Measurements from ENCODE around the gene HTRA2. TPM values are rescaled to one million over a fixed set of nuclear protein-coding genes. Genes with fewer than 3 reads are reported as not detected.

Gene HTRA2
- total RNA-seq, 1 donor from 2014 or later: 17.9 TPM

DNA sequence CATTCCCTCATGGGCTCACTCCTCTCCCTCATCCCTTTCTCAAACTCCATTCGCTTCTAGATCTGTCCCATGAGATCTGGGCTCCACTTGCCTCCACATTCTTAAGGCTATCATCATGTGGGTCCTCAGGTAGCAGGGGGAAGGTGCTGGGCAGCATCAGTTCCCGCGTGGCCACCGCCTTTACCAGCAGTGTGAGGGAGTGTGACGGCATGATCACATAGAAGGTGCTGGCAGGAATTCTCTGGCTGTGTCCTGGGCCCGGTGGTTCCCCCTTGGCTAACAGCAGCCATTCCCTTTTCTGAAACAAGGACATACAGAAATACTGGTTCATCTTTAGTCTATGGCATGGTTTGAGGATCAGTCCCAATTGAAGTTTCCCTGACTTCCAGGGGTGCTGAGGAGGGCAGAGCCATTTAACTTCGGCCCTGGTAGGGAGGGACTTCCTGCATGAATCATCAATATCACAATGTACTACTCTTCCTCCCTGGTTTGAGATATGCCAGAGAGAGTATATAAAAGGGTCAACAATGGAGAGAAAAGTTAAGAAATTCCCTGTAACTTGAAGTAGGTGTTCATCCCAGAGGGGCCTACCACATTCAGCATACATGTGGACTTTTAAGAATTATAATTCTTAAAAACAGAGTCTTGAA, 32.5 kb downstream of the HTRA2 start:
- ATAC-seq: no peak

DNA sequence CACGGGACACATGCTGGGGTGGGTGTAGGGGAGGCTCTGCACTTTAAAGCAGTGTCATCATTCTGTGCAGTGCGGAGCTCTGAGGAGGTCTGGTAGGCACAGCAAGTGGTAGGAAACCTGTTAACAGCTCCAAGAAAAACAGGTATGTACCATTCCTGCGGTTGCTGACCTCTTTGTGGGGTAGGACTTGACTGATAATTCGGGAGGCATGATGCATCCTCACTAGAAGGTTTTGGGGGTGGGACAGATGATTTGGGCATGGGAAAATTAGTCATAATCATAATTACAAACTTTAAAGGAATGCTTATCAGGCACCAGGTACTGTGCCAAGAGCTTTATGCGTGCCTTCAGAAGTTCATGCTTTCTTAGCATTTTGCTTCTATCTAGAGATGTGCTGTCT, 34.5 kb downstream of the HTRA2 start:
- no peak for ATAC-seq

DNA sequence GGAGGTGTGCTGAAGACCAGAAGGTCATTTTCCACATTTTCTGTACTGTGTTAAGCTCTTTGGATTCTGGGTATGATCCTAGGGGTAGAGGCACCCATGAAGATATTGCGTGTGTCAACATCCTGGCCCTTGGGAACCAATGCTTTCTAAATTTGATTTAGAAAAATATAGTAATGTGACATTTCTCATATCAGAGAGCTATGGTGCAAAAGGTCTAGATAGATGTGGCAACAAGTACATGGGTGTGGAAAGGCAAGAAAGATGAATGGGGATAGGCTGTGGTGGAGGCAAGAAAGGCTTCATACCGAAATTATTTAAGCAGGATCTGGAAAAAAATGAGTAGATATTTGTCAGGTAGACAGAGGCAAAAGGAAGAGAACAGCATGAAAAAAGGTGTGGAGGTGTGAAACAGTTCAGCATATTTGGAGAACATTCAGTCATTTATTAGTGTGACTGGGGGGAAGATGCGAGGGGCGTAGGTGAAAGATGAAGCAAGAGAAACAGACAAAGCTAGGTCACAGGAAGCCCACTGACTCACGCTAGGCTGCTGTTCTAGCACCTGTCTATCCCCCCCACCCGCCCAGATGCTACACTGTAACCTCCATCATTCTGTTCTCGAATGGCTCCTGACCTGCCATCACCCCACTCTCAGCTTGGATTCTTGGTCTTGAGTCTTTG, 36.5 kb downstream of the HTRA2 start:
- ATAC-seq: no peak

DNA sequence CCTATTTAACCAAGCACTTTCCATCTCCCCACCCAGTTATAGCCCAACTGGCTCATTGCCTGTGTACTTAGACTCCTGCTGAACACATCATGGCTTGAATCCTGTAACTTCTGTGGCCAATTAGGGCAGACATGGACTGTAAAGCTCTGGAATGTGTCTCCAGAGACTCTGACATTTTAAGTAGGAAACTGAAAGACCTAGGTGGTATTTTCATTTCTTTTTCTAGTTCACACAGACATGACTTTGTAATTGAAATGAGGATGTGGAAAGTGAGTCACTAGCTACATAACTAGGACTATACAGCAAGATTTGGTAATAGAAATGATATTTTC, 37.0 kb downstream of the HTRA2 start:
- ATAC-seq: no peak

- no peak for ATAC-seq
These were observed 38.1 kb downstream of the HTRA2 start for GRCh38 chr2:74567881-74568280.

DNA sequence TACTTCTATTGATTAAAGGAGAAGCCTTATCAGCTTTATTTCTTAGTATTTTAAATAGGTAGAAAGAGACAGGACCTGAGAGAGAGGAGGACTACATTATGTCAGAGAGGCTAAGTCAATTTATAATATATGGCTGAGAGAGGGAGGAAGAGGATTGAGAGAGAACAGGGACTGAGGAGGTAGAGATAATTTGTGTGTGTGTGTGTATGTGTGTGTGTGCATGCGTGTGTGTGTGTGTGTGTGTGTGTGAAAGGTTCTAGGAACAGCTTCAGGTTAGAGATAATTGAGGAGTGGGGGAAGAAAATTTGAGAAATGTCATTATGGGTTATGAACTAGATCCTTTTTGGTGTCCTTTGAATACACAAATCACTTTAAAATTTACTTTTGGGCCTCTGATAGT, 40.0 kb downstream of the HTRA2 start:
- no peak for ATAC-seq

DNA sequence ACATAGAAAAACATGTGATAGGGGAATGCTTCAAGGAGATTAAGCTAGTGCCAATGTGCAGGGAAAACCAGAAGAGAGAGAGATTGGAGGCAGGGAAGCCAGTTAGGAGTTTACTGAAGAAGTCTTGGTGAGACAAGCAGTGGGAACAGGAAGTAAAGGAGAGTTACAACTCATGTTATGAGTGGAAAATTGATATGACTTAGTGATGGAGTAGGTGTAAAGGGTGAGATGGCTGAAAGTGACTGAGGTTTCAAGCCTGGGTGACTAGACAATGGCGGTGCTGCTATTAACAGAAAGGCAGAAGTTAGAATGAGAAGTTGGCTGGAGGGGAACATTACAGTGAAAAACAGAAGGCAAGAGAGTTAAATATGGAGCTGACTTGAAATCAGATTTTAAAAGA, 41.3 kb downstream of the HTRA2 start:
- ATAC-seq: no peak

DNA sequence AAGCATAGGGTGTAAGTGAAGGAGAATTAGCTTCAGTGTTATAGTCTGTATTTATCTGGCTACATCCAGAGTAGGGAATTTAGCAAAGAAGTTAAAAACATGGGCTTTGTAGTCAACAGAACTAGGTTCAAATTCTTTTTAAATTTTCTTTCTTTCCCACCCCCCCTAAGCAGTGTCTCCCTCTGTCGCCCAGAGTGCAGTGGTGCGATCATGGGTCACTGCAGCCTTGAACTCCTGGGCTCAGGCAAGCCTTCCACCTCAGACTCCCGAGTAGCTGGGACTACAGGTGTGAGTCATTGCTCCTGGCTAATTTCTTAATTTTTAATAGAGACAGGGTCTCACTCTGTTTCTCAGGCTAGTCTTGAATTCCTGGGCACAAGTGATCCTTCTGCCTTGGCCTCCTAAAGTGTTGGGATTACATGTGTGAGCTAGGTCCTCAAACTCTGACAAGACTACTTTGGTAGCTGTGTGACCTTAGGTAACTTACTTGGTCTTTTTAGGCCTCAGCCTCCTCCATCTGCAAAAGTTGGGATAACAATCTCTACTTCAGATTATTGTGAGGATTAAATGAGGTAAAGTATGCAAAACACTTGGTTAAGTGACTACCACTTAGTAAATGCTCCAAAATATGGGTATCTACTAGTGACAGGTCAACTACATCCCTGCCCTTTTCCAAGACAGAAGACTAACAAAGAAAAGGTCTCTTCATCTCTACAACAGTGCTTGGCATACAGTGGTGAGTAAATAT, 42.6 kb downstream of the HTRA2 start:
- no peak for ATAC-seq

DNA sequence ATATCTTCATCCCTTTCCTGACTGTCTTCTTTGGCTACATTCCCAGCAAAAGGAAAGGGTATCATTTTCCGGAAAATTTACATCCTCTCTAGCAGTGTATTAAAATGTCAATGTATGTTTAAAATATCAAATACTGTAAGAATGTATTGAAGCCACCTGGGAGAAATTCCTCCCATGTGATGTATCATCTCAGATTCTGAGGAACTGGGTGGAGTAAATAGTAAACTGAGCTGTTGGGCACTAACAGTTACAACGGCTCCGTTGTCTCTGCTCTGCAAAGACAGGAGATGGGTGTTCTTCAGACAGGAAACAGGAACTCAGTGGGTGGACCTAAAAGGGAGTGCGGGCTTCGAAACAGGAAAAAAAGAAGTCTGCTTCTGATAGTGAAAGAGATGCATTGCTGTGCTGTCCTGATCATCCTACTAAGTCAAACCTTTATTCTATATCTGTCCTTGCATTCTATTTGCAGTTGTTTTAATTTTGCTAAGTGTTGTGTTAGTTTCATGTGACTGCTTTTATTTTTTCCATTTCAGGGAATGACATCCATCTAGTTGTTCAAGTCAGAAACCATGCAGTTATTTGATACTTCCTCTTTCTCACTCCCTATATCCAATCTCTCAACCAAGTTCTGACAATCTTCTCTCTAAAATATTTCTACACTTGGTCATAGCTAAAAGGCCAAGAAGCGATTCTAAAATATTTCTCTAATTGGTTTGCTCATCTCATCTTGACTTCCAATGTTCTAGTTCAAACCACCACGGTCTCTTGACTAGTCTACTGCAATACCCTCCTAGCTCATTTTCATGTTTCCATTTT, 44.2 kb downstream of the HTRA2 start:
- no peak for ATAC-seq

GRCh38 chr2:74575320-74575719, 45.6 kb downstream of the HTRA2 start:
- no peak for ATAC-seq

GRCh38 chr2:74576211-74576862, 46.6 kb downstream of the HTRA2 start:
- ATAC-seq: no peak

DNA sequence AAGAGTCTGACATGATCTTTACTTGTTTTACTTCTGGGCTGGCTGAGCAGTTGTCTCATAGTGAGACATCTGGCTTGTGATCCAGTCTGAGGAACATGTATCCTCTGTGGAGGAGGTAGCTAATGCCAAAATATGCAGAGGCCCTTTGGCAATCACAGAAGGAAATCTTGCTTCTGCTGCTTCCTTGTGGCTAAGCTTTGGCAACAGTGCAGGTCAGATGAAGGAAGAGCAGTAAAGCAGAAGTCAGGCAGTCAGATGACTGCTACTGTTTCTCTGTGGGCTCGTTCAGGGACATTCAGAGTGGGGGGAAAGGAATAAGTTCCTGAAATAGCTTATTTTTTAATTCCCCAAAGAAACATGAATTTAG, 47.1 kb downstream of the HTRA2 start:
- peak; percentile 47 for ATAC-seq

GRCh38 chr2:74577448-74577847, 47.7 kb downstream of the HTRA2 start:
- no peak for ATAC-seq

GRCh38 chr2:74578408-74578807, 48.7 kb downstream of the HTRA2 start:
- no peak for ATAC-seq

DNA sequence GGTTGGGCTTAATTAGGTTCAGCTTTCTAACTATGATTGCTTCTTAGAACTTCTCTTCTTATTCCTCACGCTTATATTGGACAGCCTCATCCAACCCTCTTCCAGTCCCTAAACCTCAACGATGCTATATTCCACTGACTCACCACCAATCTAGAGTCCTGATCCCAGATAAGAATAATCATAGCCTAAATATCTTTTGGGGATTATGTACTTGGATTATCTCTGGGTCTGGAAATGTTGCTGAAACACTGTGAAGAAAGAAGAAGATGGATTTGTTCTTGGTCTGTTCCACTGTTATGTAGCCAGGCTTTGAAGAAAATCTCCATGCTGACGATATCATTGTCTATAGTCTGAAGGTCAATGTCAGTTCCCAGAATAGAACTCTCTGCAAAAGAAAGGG, 51.7 kb downstream of the HTRA2 start:
- no peak for ATAC-seq

GRCh38 chr2:74582184-74582583, 52.5 kb downstream of the HTRA2 start:
- no peak for ATAC-seq

Other genes with a start within 250 kb of the HTRA2 start
- gene SLC4A5, start 186.5 kb upstream of the HTRA2 start, total RNA-seq: 0.56 TPM
- 86.4 TPM for gene DCTN1, start 149.6 kb upstream of the HTRA2 start, total RNA-seq
- 0.56 TPM for gene C2orf81, start 108.3 kb upstream of the HTRA2 start, total RNA-seq
- 4.3 TPM for gene WDR54, start 108.2 kb upstream of the HTRA2 start, total RNA-seq
- gene RTKN, start 88.0 kb upstream of the HTRA2 start, total RNA-seq: 18.3 TPM
- gene INO80B, start 74.8 kb upstream of the HTRA2 start, total RNA-seq: 22.6 TPM
- gene WBP1, start 71.5 kb upstream of the HTRA2 start, total RNA-seq: 30.6 TPM
- 22.6 TPM for gene MOGS, start 64.6 kb upstream of the HTRA2 start, total RNA-seq
- 87.5 TPM for gene MRPL53, start 57.3 kb upstream of the HTRA2 start, total RNA-seq
- 4.6 TPM for gene CCDC142, start 46.9 kb upstream of the HTRA2 start, total RNA-seq
- gene TTC31, start 46.9 kb upstream of the HTRA2 start, total RNA-seq: 10.5 TPM
- 0.32 TPM for gene LBX2, start 30.3 kb upstream of the HTRA2 start, total RNA-seq
- 20.6 TPM for gene PCGF1, start 22.2 kb upstream of the HTRA2 start, total RNA-seq
- not detected for gene TLX2, start 15.5 kb upstream of the HTRA2 start, total RNA-seq
- gene DQX1, start 3.7 kb upstream of the HTRA2 start, total RNA-seq: 5.6 TPM
- gene AUP1, start 227 bp upstream of the HTRA2 start, total RNA-seq: 74.2 TPM
- gene LOXL3, start 24.0 kb downstream of the HTRA2 start, total RNA-seq: 0.52 TPM
- gene DOK1, start 24.8 kb downstream of the HTRA2 start, total RNA-seq: 0.56 TPM
- gene M1AP, start 118.4 kb downstream of the HTRA2 start, total RNA-seq: 1.6 TPM
- 1.4 TPM for gene SEMA4F, start 124.3 kb downstream of the HTRA2 start, total RNA-seq